H1 (cell line): ENCODE results near the gene PRCP.

Source experiments
- BRCA1 ChIP-seq: IDR thresholded peaks from 2 replicates; pipeline ENCODE4 v1.6.1; 2012; ENCODE audit warnings: low read depth, low read length, improper control_type of control experiment
- CHD2 ChIP-seq: IDR thresholded peaks from 2 replicates; pipeline ENCODE4 v1.6.1; 2012; ENCODE audit warnings: low read length, improper control_type of control experiment
- EP300 ChIP-seq, 2 experiments: IDR thresholded peaks; 1 replicate in 1 of 2; 2 replicates in 1 of 2; pipeline ENCODE4 v1.6.1; 2011 to 2012; ENCODE audit warnings: low read depth in 2 of 2, low read length in 2 of 2, mild to moderate bottlenecking in 2 of 2, borderline replicate concordance in 1 of 2, inconsistent platforms in 1 of 2, moderate library complexity in 1 of 2
- JUN ChIP-seq: IDR thresholded peaks from 2 replicates; pipeline ENCODE4 v1.6.1; 2011; ENCODE audit warnings: low read depth, mild to moderate bottlenecking, improper control_type of control experiment, low read length
- JUND ChIP-seq: IDR thresholded peaks from 2 replicates; pipeline ENCODE4 v1.6.1; 2011; ENCODE audit warnings: mild to moderate bottlenecking, improper control_type of control experiment, low read length
- MAFK ChIP-seq: IDR thresholded peaks from 2 replicates; pipeline ENCODE4 v1.6.1; 2012; ENCODE audit warnings: low read depth, mild to moderate bottlenecking, improper control_type of control experiment, low read length
- NRF1 ChIP-seq: IDR thresholded peaks from 2 replicates; pipeline ENCODE4 v1.6.1; 2011; ENCODE audit warnings: mild to moderate bottlenecking, low read depth, low read length, improper control_type of control experiment
- POLR2A ChIP-seq, 2 experiments: IDR thresholded peaks; 1 replicate in 1 of 2; 2 replicates in 1 of 2; pipeline ENCODE4 v1.6.1; 2011; ENCODE audit warnings: low read depth in 2 of 2, low read length in 2 of 2, mild to moderate bottlenecking in 2 of 2; ENCODE audit errors: control extremely low read depth in 1 of 2
- POLR2AphosphoS5 ChIP-seq: IDR thresholded peaks from 2 replicates; pipeline ENCODE4 v1.6.1; 2011; ENCODE audit warnings: low read depth, low read length
- RBBP5 ChIP-seq: IDR thresholded peaks from 2 replicates; pipeline ENCODE4 v1.7.1; 2012; ENCODE audit warnings: low read depth, mild to moderate bottlenecking, inconsistent platforms, low read length, moderate library complexity, borderline replicate concordance
- RNF2 ChIP-seq: fragments of 200-900, 300-1000 bp; sonication (generic); IDR thresholded peaks from 2 replicates; pipeline ENCODE4 v1.7.1; 2016; ENCODE audit warnings: borderline replicate concordance, low read depth, mild to moderate bottlenecking, antibody characterized with exemption, low read length; ENCODE audit not compliant: poor library complexity, severe bottlenecking; ENCODE audit errors: missing control alignments
- TAF1 ChIP-seq: IDR thresholded peaks from 2 replicates; pipeline ENCODE4 v1.6.1; 2011; ENCODE audit warnings: mild to moderate bottlenecking, low read depth, low read length
- TBP ChIP-seq: IDR thresholded peaks from 2 replicates; pipeline ENCODE4 v1.6.1; 2011; ENCODE audit warnings: low read depth, low read length, improper control_type of control experiment
- TF ChIP-seq, protein P1 (sequence below), 3 experiments: IDR thresholded peaks; 1 replicate in 2 of 3; 2 replicates in 1 of 3; pipeline versions ENCODE4 v1.5.1 to v1.6.1; 2011; ENCODE audit warnings: low read length in 3 of 3, mild to moderate bottlenecking in 3 of 3, inconsistent platforms in 2 of 3, low read depth in 1 of 3, moderate library complexity in 1 of 3; ENCODE audit not compliant: insufficient read depth in 1 of 3; ENCODE audit errors: control extremely low read depth in 1 of 3

DNA sequence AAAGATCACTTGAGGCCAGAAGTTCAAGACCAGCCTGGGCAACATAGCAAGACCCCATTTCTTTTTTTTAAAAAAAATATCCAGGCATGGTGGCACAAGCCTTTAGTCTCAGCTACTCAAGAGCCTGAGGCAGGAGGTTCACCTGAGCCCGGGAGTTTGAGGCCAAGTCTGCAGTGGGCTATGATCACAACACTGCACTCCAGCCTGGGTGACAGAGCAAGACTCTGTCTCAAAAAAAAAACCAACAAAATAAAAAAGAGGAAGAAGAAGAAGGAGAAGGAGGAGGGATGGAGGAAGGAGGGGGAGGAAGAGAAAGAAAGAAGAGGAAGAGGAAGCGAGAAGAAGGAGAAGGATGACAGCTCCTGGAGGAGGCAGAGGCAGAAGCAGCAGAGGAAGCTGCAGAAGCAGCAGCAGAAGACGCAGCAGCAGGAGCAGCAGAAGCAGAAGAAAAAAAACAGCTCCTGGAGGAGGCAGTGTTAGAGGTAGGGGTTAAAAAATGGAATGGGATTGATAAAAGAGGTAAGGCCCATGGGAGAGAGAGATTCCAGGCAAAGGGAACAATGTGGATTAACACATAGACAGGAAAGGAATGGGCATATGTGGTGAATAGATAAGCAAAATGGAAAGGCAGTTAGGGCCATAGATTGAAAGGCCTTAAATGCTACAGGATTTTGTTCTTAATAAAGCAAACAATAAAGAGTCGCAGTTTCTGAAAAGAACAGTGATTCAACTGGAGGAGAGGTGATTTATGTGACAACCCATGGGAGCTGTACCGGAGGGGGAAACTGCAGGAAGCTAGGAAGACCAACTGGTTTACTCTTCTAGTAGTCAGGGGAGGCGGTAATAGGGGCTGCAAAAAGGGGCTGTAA, 10.9 kb downstream of the PRCP start:
- no peak for TF ChIP-seq JUN
- TF ChIP-seq, protein P1, sequence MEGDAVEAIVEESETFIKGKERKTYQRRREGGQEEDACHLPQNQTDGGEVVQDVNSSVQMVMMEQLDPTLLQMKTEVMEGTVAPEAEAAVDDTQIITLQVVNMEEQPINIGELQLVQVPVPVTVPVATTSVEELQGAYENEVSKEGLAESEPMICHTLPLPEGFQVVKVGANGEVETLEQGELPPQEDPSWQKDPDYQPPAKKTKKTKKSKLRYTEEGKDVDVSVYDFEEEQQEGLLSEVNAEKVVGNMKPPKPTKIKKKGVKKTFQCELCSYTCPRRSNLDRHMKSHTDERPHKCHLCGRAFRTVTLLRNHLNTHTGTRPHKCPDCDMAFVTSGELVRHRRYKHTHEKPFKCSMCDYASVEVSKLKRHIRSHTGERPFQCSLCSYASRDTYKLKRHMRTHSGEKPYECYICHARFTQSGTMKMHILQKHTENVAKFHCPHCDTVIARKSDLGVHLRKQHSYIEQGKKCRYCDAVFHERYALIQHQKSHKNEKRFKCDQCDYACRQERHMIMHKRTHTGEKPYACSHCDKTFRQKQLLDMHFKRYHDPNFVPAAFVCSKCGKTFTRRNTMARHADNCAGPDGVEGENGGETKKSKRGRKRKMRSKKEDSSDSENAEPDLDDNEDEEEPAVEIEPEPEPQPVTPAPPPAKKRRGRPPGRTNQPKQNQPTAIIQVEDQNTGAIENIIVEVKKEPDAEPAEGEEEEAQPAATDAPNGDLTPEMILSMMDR (IDR thresholded peaks at IDR 0.05; ENCODE audit: control extremely low read depth in 1 of 3, insufficient read depth in 1 of 3, low read depth in 1 of 3, low read length in 3 of 3): no peak
- no peak for TF ChIP-seq POLR2AphosphoS5
- TF ChIP-seq TAF1: no peak
- no peak for TF ChIP-seq EP300 (IDR thresholded peaks at IDR 0.05; ENCODE audit: borderline replicate concordance in 1 of 2, low read depth in 2 of 2, low read length in 2 of 2)
- no peak for TF ChIP-seq BRCA1
- TF ChIP-seq CHD2: no peak
- no peak for TF ChIP-seq RNF2
- TF ChIP-seq POLR2A (IDR thresholded peaks at IDR 0.05; ENCODE audit: control extremely low read depth in 1 of 2, low read depth in 2 of 2, low read length in 2 of 2): no peak
- no peak for TF ChIP-seq RBBP5
- TF ChIP-seq TBP: no peak
- no peak for TF ChIP-seq NRF1
- no peak for TF ChIP-seq MAFK
- no peak for TF ChIP-seq JUND
